ENCODE measurements around the gene GUCY2C.

Gene GUCY2C

DNA sequence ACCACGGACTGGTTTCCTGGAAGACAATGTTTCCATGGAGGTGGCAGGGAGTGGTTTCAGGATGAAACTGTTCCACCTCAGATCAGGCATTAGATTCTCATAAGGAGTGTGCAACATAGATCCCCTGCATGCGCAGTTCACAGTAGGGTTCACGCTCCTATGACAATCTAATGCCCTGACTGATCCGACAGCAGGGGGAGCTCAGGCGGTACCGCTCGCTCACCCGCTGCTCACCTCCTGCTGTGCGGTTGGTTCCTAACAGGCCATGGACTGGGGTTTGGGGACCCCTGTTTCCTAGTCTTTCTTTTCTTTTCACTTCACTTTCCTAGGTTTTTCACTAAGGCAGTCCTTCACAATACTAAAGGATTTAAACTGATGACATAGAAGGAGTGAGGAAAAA is 39.6 kb downstream of the GUCY2C start:
- Histone ChIP-seq H3K36me3 (ENCODE audit: control insufficient read depth in 1 of 2, insufficient read depth in 2 of 2, low read length in 2 of 2) (peaks cover 48 to 84% of the 10 kb centered on the region in 2 donors), H3K27me3 (ENCODE audit: control insufficient read depth in 1 of 2, insufficient read depth in 2 of 2, low read length in 2 of 2) (no peaks in the 10 kb centered on the region), H3K9ac (ENCODE audit: low read depth in 1 of 2, low read length in 2 of 2) (no peak overlapping the region), H3K27ac (ENCODE audit: low read depth, low read length) (no peak overlapping the region), H3K9me3 (ENCODE audit: control insufficient read depth in 1 of 2, low read length in 2 of 2) (no peaks in the 10 kb centered on the region), H3K4me1 (ENCODE audit: control insufficient read depth in 1 of 2, insufficient read depth in 2 of 2, low read length in 2 of 2) (no peaks in the 10 kb centered on the region), H3K4me3 (ENCODE audit: low read depth in 1 of 2, low read length in 2 of 2) (no peak overlapping the region)

DNA sequence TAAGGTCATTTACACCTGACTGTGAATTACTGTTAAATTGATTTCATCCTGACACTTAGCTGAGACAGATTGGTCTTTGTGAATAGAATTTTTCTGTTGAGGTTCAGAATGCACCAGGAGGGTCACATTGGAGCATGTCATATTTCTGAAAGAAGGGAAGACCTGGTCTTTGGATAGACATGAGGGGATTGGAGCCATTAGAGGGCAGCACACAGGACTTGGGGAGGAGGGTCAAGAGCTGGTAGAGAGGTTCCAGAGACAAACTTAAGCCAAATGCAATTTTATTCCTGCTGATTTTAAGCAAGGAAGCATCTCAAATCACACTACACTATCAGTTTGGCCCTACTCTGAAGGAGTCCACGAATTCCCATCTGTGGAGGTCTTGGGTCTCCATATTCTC is 41.1 kb downstream of the GUCY2C start:
- H3K9me3 ChIP-seq (ENCODE audit: control insufficient read depth in 1 of 2, low read length in 2 of 2), result no peaks in the 10 kb centered on the region
- no peak overlapping the region for H3K27ac ChIP-seq (ENCODE audit: low read depth, low read length)
- H3K4me3 ChIP-seq (ENCODE audit: low read depth in 1 of 2, low read length in 2 of 2), result no peak overlapping the region
- no peaks in the 10 kb centered on the region for H3K4me1 ChIP-seq (ENCODE audit: control insufficient read depth in 1 of 2, insufficient read depth in 2 of 2, low read length in 2 of 2)
- no peak overlapping the region for H3K9ac ChIP-seq (ENCODE audit: low read depth in 1 of 2, low read length in 2 of 2)
- no peaks in the 10 kb centered on the region for H3K27me3 ChIP-seq (ENCODE audit: control insufficient read depth in 1 of 2, insufficient read depth in 2 of 2, low read length in 2 of 2)
- peaks cover 49 to 84% of the 10 kb centered on the region in 2 donors for H3K36me3 ChIP-seq (ENCODE audit: control insufficient read depth in 1 of 2, insufficient read depth in 2 of 2, low read length in 2 of 2)

DNA sequence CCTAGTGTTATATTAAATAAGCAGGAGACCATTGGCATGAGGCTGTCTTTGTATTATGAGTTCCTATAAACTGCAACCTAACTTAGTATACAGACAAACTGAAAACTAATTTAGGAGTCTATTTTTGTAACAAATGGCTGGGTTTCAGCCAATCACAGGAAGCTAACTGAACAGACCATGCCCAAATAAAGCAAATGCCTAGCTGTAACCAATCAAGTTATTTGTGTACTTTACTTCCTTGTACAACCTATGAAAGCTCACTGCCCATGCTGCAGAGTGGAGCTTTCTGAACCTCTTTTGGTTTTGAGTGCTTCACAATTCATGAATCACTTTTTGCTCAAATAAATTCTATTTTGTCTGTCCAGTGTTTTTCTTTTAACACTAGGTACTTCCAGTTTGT is 41.6 kb downstream of the GUCY2C start:
- Histone ChIP-seq H3K36me3 (ENCODE audit: control insufficient read depth in 1 of 2, insufficient read depth in 2 of 2, low read length in 2 of 2) (peaks cover 48 to 79% of the 10 kb centered on the region in 2 donors), H3K27ac (ENCODE audit: low read depth, low read length) (no peak overlapping the region), H3K9me3 (ENCODE audit: control insufficient read depth in 1 of 2, low read length in 2 of 2) (no peaks in the 10 kb centered on the region), H3K4me1 (ENCODE audit: control insufficient read depth in 1 of 2, insufficient read depth in 2 of 2, low read length in 2 of 2) (no peaks in the 10 kb centered on the region), H3K4me3 (ENCODE audit: low read depth in 1 of 2, low read length in 2 of 2) (no peak overlapping the region), H3K9ac (ENCODE audit: low read depth in 1 of 2, low read length in 2 of 2) (no peak overlapping the region), H3K27me3 (ENCODE audit: control insufficient read depth in 1 of 2, insufficient read depth in 2 of 2, low read length in 2 of 2) (no peaks in the 10 kb centered on the region)

DNA sequence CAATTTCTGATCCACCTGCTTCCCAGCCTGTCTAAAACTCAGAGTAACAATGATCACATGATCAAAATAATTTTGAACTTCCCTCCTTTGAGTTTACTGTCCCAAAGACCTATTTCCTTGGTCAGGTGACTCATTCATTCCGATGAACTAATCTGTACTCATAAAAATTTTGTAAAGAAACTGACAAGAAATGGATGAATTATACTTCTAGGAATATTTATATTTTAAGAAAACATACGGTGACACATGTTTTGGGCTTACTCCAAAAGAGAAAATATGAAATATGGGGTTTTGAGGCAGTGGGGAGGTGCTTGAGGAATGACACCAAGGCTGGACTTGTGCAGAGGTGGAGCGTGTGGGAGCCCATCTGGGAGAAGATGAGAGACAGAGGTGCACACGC is 42.0 kb downstream of the GUCY2C start:
- no peaks in the 10 kb centered on the region for H3K4me1 ChIP-seq (ENCODE audit: control insufficient read depth in 1 of 2, insufficient read depth in 2 of 2, low read length in 2 of 2)
- no peaks in the 10 kb centered on the region for H3K9me3 ChIP-seq (ENCODE audit: control insufficient read depth in 1 of 2, low read length in 2 of 2)
- no peaks in the 10 kb centered on the region for H3K27me3 ChIP-seq (ENCODE audit: control insufficient read depth in 1 of 2, insufficient read depth in 2 of 2, low read length in 2 of 2)
- no peak overlapping the region for H3K27ac ChIP-seq (ENCODE audit: low read depth, low read length)
- no peak overlapping the region for H3K4me3 ChIP-seq (ENCODE audit: low read depth in 1 of 2, low read length in 2 of 2)
- no peak overlapping the region for H3K9ac ChIP-seq (ENCODE audit: low read depth in 1 of 2, low read length in 2 of 2)
- H3K36me3 ChIP-seq (ENCODE audit: control insufficient read depth in 1 of 2, insufficient read depth in 2 of 2, low read length in 2 of 2), result peaks cover 44 to 75% of the 10 kb centered on the region in 2 donors

DNA sequence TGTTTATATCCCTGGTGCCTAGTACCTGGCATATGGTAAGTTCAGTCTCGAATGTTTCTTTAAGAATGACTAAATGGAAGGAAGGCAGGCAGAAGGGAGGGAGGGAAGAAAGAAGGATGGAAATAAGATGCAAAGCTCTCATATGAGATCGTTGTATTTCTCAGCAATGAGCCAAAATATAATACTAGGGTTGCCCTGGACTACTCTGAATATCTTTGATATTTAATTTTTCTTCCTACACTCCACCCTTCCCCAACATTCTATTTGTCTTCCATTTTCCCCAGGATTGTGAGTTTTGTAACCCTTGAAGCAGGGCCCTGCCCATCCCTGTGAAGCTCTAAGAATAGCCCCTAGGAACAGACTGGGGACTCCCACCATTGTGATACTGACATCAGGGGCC is 43.9 kb downstream of the GUCY2C start:
- no peaks in the 10 kb centered on the region for H3K27me3 ChIP-seq (ENCODE audit: control insufficient read depth in 1 of 2, insufficient read depth in 2 of 2, low read length in 2 of 2)
- H3K9ac ChIP-seq (ENCODE audit: low read depth in 1 of 2, low read length in 2 of 2), result no peak overlapping the region
- no peak overlapping the region for H3K4me3 ChIP-seq (ENCODE audit: low read depth in 1 of 2, low read length in 2 of 2)
- peaks cover 40 to 61% of the 10 kb centered on the region in 2 donors for H3K36me3 ChIP-seq (ENCODE audit: control insufficient read depth in 1 of 2, insufficient read depth in 2 of 2, low read length in 2 of 2)
- no peaks in the 10 kb centered on the region for H3K4me1 ChIP-seq (ENCODE audit: control insufficient read depth in 1 of 2, insufficient read depth in 2 of 2, low read length in 2 of 2)
- H3K27ac ChIP-seq (ENCODE audit: low read depth, low read length), result no peak overlapping the region
- H3K9me3 ChIP-seq (ENCODE audit: control insufficient read depth in 1 of 2, low read length in 2 of 2), result no peaks in the 10 kb centered on the region

DNA sequence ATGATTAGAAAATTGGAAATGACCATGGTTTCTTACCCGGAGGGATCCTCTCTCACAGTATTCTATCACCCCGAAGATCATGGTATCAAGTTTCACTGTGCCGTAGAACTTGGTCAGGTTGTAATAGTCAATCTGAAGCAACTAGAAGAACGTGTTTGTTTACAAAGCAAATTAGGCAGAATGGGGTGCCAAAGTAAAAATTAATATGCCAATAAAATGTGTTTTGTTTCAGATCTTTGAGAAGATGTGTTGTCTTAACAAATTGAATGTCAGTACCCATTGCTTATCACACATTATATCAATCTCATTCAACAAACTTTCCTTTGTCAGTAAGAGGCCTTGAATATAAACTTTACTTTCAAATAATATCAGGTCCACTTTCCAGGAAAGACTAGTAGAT is 45.0 kb downstream of the GUCY2C start:
- H3K9ac ChIP-seq (ENCODE audit: low read depth in 1 of 2, low read length in 2 of 2), result no peak overlapping the region
- H3K36me3 ChIP-seq (ENCODE audit: control insufficient read depth in 1 of 2, insufficient read depth in 2 of 2, low read length in 2 of 2), result peaks cover 35 to 51% of the 10 kb centered on the region in 2 donors
- H3K9me3 ChIP-seq (ENCODE audit: control insufficient read depth in 1 of 2, low read length in 2 of 2), result no peaks in the 10 kb centered on the region
- H3K27ac ChIP-seq (ENCODE audit: low read depth, low read length), result no peak overlapping the region
- no peaks in the 10 kb centered on the region for H3K4me1 ChIP-seq (ENCODE audit: control insufficient read depth in 1 of 2, insufficient read depth in 2 of 2, low read length in 2 of 2)
- H3K27me3 ChIP-seq (ENCODE audit: control insufficient read depth in 1 of 2, insufficient read depth in 2 of 2, low read length in 2 of 2), result no peaks in the 10 kb centered on the region
- H3K4me3 ChIP-seq (ENCODE audit: low read depth in 1 of 2, low read length in 2 of 2), result no peak overlapping the region

DNA sequence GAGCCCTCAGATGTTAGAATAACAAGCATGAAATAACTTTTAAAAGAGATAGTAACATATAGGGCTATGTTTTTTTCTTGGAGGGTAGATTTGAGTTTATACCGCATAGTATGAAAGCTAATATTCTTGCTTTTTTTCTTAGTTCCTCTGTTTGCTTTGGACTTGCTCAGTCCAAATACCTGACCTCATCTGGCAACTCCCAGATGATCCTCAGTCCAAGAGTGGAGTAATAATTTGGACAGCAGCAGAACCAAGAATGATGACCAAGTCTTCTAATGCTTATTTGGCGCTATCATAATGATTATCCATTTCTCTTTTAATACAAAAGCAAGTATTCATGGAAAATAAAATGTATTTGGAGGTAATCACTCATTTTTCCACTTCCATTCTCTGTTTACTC is 45.6 kb downstream of the GUCY2C start:
- Histone ChIP-seq H3K9me3 (ENCODE audit: control insufficient read depth in 1 of 2, low read length in 2 of 2) (no peaks in the 10 kb centered on the region), H3K9ac (ENCODE audit: low read depth in 1 of 2, low read length in 2 of 2) (no peak overlapping the region), H3K4me1 (ENCODE audit: control insufficient read depth in 1 of 2, insufficient read depth in 2 of 2, low read length in 2 of 2) (no peaks in the 10 kb centered on the region), H3K27me3 (ENCODE audit: control insufficient read depth in 1 of 2, insufficient read depth in 2 of 2, low read length in 2 of 2) (no peaks in the 10 kb centered on the region), H3K4me3 (ENCODE audit: low read depth in 1 of 2, low read length in 2 of 2) (no peak overlapping the region), H3K27ac (ENCODE audit: low read depth, low read length) (no peak overlapping the region), H3K36me3 (ENCODE audit: control insufficient read depth in 1 of 2, insufficient read depth in 2 of 2, low read length in 2 of 2) (peaks cover 29 to 45% of the 10 kb centered on the region in 2 donors)

DNA sequence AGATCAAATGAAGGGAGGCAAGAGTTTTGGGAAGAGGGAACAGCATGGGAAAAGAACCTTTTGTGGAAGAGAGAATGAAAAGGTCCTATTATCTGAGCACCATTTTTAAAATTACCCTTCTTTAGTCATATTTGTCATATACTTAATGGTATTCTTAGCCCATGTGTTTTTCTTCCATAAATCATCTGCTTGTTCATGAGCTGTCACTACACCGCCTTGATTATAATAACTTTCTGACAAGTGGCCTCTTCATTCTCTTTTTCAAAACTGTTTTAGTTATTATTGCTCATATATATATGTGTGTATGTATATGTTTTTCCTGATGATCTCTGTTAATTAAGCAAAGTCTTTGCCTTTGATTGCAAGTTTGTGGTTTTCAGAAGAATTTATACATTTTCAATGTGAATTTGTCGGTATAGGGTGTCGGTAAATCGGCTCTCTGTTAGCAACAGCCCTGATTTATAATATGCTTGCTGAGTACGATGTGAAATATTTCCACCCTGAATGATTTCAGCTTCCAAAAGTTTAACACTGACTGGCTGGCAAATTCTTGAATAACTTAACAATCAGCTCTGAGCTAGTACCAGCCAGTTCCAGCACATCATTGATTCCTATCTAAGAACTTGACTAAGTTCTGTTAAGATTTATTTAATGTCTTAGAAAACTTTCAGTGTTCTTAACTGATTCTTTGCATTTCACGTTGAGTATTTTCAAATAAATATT is 49.2 kb downstream of the GUCY2C start:
- Histone ChIP-seq H3K4me3 (ENCODE audit: low read depth in 1 of 2, low read length in 2 of 2) (no peak overlapping the region), H3K27ac (ENCODE audit: low read depth, low read length) (no peak overlapping the region), H3K9me3 (ENCODE audit: control insufficient read depth in 1 of 2, low read length in 2 of 2) (no peaks in the 10 kb centered on the region), H3K9ac (ENCODE audit: low read depth in 1 of 2, low read length in 2 of 2) (no peak overlapping the region), H3K36me3 (ENCODE audit: control insufficient read depth in 1 of 2, insufficient read depth in 2 of 2, low read length in 2 of 2) (peaks cover 20 to 37% of the 10 kb centered on the region in 2 donors), H3K4me1 (ENCODE audit: control insufficient read depth in 1 of 2, insufficient read depth in 2 of 2, low read length in 2 of 2) (no peaks in the 10 kb centered on the region), H3K27me3 (ENCODE audit: control insufficient read depth in 1 of 2, insufficient read depth in 2 of 2, low read length in 2 of 2) (no peaks in the 10 kb centered on the region)

DNA sequence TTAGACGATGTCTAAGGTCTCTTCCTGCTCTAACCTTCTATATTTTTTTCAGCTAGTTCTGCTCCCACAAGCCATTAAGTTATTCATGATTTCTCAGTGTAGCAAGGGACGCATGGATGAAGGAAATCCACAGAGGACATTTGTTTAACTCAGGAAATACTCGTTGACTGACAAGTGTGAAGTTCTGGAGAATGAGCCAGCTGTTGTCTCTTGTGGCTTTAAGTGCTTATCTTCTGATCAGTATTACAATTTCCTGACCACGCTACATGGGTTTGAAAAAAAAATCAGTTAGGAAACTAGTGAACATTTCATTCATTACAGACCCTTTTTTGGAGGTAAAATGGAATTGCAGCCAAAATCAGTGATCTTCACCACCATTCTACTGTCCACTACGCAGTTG is 53.1 kb downstream of the GUCY2C start:
- H3K27ac ChIP-seq (ENCODE audit: low read depth, low read length), result no peak overlapping the region
- peaks cover 25 to 57% of the 10 kb centered on the region in 2 donors for H3K36me3 ChIP-seq (ENCODE audit: control insufficient read depth in 1 of 2, insufficient read depth in 2 of 2, low read length in 2 of 2)
- no peaks in the 10 kb centered on the region for H3K9me3 ChIP-seq (ENCODE audit: control insufficient read depth in 1 of 2, low read length in 2 of 2)
- no peak overlapping the region for H3K9ac ChIP-seq (ENCODE audit: low read depth in 1 of 2, low read length in 2 of 2)
- H3K4me3 ChIP-seq (ENCODE audit: low read depth in 1 of 2, low read length in 2 of 2), result no peak overlapping the region
- no peaks in the 10 kb centered on the region for H3K4me1 ChIP-seq (ENCODE audit: control insufficient read depth in 1 of 2, insufficient read depth in 2 of 2, low read length in 2 of 2)
- no peaks in the 10 kb centered on the region for H3K27me3 ChIP-seq (ENCODE audit: control insufficient read depth in 1 of 2, insufficient read depth in 2 of 2, low read length in 2 of 2)

DNA sequence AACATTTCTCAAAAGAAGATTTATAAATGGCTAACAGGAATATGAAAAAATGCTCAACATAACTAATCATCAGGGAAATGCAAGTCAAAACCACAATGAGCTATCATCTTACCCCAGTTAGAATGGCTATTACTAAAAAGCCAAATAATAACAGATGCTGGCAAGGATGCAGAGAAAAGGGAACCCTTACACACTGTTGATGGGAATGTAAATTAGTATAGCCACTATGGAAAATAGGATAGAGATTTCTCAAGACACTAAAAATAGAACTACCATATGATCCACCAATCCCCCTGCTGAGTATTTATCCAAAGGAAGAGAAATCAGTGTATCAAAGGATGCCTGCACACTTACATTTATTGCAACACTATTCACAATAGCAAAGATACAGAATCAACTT is 58.3 kb downstream of the GUCY2C start:
- no peak overlapping the region for H3K27ac ChIP-seq (ENCODE audit: low read depth, low read length)
- peaks cover 27 to 72% of the 10 kb centered on the region in 2 donors for H3K36me3 ChIP-seq (ENCODE audit: control insufficient read depth in 1 of 2, insufficient read depth in 2 of 2, low read length in 2 of 2)
- peaks cover 0 to 7% of the 10 kb centered on the region in 2 donors for H3K9me3 ChIP-seq (ENCODE audit: control insufficient read depth in 1 of 2, low read length in 2 of 2)
- no peaks in the 10 kb centered on the region for H3K27me3 ChIP-seq (ENCODE audit: control insufficient read depth in 1 of 2, insufficient read depth in 2 of 2, low read length in 2 of 2)
- H3K9ac ChIP-seq (ENCODE audit: low read depth in 1 of 2, low read length in 2 of 2), result no peak overlapping the region
- no peaks in the 10 kb centered on the region for H3K4me1 ChIP-seq (ENCODE audit: control insufficient read depth in 1 of 2, insufficient read depth in 2 of 2, low read length in 2 of 2)
- H3K4me3 ChIP-seq (ENCODE audit: low read depth in 1 of 2, low read length in 2 of 2), result no peak overlapping the region
